CD4-positive, alpha-beta memory T cell (primary cell): ENCODE measurements around the gene ZBTB39. TPM values are rescaled to one million over a fixed set of nuclear protein-coding genes. Genes with fewer than 3 reads are reported as not detected.

Experiments
- CTCF ChIA-PET: fragments of 350-600 bp; sonication (Branson Sonifier 250); formaldehyde crosslinking; loops from one replicate; lab custom pipeline; 2021; ENCODE audit warnings: inconsistent platforms; ENCODE audit not compliant: partially characterized antibody; lab: Charles Lee
- POLR2A ChIA-PET: fragments of 350-600 bp; sonication (Branson Sonifier 250); formaldehyde crosslinking; loops from one replicate; lab custom pipeline; 2021; ENCODE audit not compliant: partially characterized antibody; lab: Charles Lee
- DNase-seq, 5 donors: peaks; one replicate each; pipeline versions ENCODE4 v3.0.0 to v3.0.0-alpha.2; 2020 to 2022; ENCODE audit warnings: mixed read lengths in 1 of 5
- H3K27ac ChIP-seq: one replicate; pipeline ENCODE4 v1.7.0; 2013; ENCODE audit warnings: low read depth, low read length
- H3K27me3 ChIP-seq: 2 replicates; pipeline ENCODE4 v1.7.0; 2013; ENCODE audit warnings: mild to moderate bottlenecking, low read length, moderate library complexity; ENCODE audit not compliant: insufficient read depth
- H3K36me3 ChIP-seq: 2 replicates; pipeline ENCODE4 v1.7.0; 2013; ENCODE audit warnings: mild to moderate bottlenecking, low read length, moderate library complexity; ENCODE audit not compliant: insufficient read depth
- H3K4me1 ChIP-seq: 2 replicates; pipeline ENCODE4 v1.7.0; 2013; ENCODE audit warnings: mild to moderate bottlenecking, low read length, moderate library complexity; ENCODE audit not compliant: insufficient read depth
- H3K4me3 ChIP-seq, 2 donors: one replicate each; pipeline ENCODE4 v1.7.0; 2013; ENCODE audit warnings: low read length in 2 of 2, mild to moderate bottlenecking in 1 of 2
- H3K9me3 ChIP-seq, 2 donors: one replicate each; pipeline ENCODE4 v1.7.0; 2013; ENCODE audit warnings: low read length in 2 of 2, control low read depth in 1 of 2; ENCODE audit not compliant: control insufficient read depth in 1 of 2
- H3K27ac Mint-ChIP-seq, 7 donors: one replicate each; pipeline ENCODE4 v1.8.0; 2020 to 2021; ENCODE audit warnings: mixed read lengths in 7 of 7, mild to moderate bottlenecking in 6 of 7, inconsistent platforms in 3 of 7, moderate library complexity in 3 of 7
- H3K27me3 Mint-ChIP-seq, 2 donors: one replicate each; pipeline ENCODE4 v1.8.0; 2020 to 2021; ENCODE audit warnings: mixed read lengths in 2 of 2
- H3K36me3 Mint-ChIP-seq, 2 donors: one replicate each; pipeline ENCODE4 v1.8.0; 2020 to 2021; ENCODE audit warnings: mixed read lengths in 2 of 2, inconsistent platforms in 1 of 2, mild to moderate bottlenecking in 1 of 2
- H3K4me1 Mint-ChIP-seq, 4 donors: one replicate each; pipeline ENCODE4 v1.8.0; 2020 to 2021; ENCODE audit warnings: mixed read lengths in 4 of 4, mild to moderate bottlenecking in 1 of 4
- H3K4me3 Mint-ChIP-seq, 8 donors: one replicate each; pipeline ENCODE4 v1.8.0; 2020 to 2021; ENCODE audit warnings: mixed read lengths in 8 of 8, mild to moderate bottlenecking in 7 of 8, moderate library complexity in 6 of 8, inconsistent platforms in 3 of 8
- H3K9me3 Mint-ChIP-seq, 8 donors: one replicate each; pipeline ENCODE4 v1.8.0; 2020 to 2021; ENCODE audit warnings: mixed read lengths in 8 of 8, mild to moderate bottlenecking in 5 of 8, inconsistent platforms in 3 of 8, moderate library complexity in 1 of 8
- intact Hi-C: fragments of 100-400 bp; cut with micrococcal nuclease; formaldehyde crosslinking; loops from one replicate; pipeline ENCODE4 v1.15.1; 2023
- polyA plus RNA-seq, 2 donors: library from polyadenylated mRNA; unstranded; fragments of 300-500 nt; fragmentation: Illumina TruSeq; gene quantifications; one replicate each; pipeline ENCODE4 v1.2.3, GENCODE V29; 2021
- total RNA-seq, 2 experiments: library from RNA; stranded (reverse); gene quantifications; one replicate each; pipeline ENCODE4 v1.2.3, GENCODE V29; 2021

Gene ZBTB39
- total and polyA plus RNA-seq, 4 experiments from 2014 or later = 0.98 to 12.2 (median 6.7) TPM

GRCh38 chr12:56995930-56996496, 10.3 kb downstream of the ZBTB39 start:
- CTCF ChIA-PET = interaction anchor here (1.2 to 2.1 kb wide), 4 partner anchors 9 to 237 kb away, joined by 3 to 10 read pairs (median 6); partner anchors contain the start of gene LRP1
- Mint-ChIP-seq H3K27ac (peak overlapping the region in 2 of 7 donors; percentile 36 to 58), H3K27me3 (no peaks in the 10 kb centered on the region), H3K4me3 (no peak overlapping the region), H3K36me3 (peaks cover 24 to 39% of the 10 kb centered on the region in 2 donors), H3K4me1 (peaks cover 14 to 33% (median 26%) of the 10 kb centered on the region in 4 donors), H3K9me3 (no peaks in the 10 kb centered on the region)
- Histone ChIP-seq H3K9me3 (no peaks in the 10 kb centered on the region), H3K4me3 (no peak overlapping the region), H3K27ac (no peak overlapping the region), H3K27me3 (no peaks in the 10 kb centered on the region), H3K4me1 (peaks cover 16% of the 10 kb centered on the region), H3K36me3 (peaks cover 16% of the 10 kb centered on the region)
- intact Hi-C loops = no loop called here
- DNase-seq = no peak
- POLR2A ChIA-PET = no interaction called here

GRCh38 chr12:56995201-56995929, 11.0 kb downstream of the ZBTB39 start:
- intact Hi-C loops = no loop called here

GRCh38 chr12:56994231-56994746, 12.1 kb downstream of the ZBTB39 start:
- Histone ChIP-seq H3K4me1 (peaks cover 14% of the 10 kb centered on the region), H3K4me3 (no peak overlapping the region), H3K27me3 (no peaks in the 10 kb centered on the region), H3K9me3 (no peaks in the 10 kb centered on the region), H3K27ac (no peak overlapping the region), H3K36me3 (peaks cover 5% of the 10 kb centered on the region)
- H3K4me3 Mint-ChIP-seq = no peak overlapping the region
- no peak overlapping the region for H3K27ac Mint-ChIP-seq
- peaks cover 11 to 17% (median 13%) of the 10 kb centered on the region in 4 donors for H3K4me1 Mint-ChIP-seq
- no peaks in the 10 kb centered on the region for H3K9me3 Mint-ChIP-seq
- ChIA-PET CTCF (interaction anchor here (1.0 to 1.5 kb wide), 4 partner anchors 8 to 237 kb away, joined by 3 to 8 read pairs (median 3); no protein-coding TSS in a partner anchor), POLR2A (no interaction called here)
- H3K27me3 Mint-ChIP-seq = no peaks in the 10 kb centered on the region
- intact Hi-C loops = no loop called here
- no peak for DNase-seq
- peaks cover 15 to 26% of the 10 kb centered on the region in 2 donors for H3K36me3 Mint-ChIP-seq

More at GRCh38 chr12:56995201-56995929, 11.0 kb downstream of the ZBTB39 start:
- no peak overlapping the region for H3K4me3 Mint-ChIP-seq
- H3K36me3 Mint-ChIP-seq = peaks cover 21 to 33% of the 10 kb centered on the region in 2 donors
- no peak overlapping the region for H3K27ac ChIP-seq
- peaks cover 14 to 27% (median 21%) of the 10 kb centered on the region in 4 donors for H3K4me1 Mint-ChIP-seq
- H3K27me3 ChIP-seq = no peaks in the 10 kb centered on the region
- POLR2A ChIA-PET = no interaction called here
- DNase-seq = no peak
- peaks cover 17% of the 10 kb centered on the region for H3K4me1 ChIP-seq
- CTCF ChIA-PET = interaction anchor here (1.5 to 1.9 kb wide), 2 partner anchors 9 to 10 kb away, joined by 3 to 10 read pairs; no protein-coding TSS in a partner anchor
- peaks cover 11% of the 10 kb centered on the region for H3K36me3 ChIP-seq
- H3K9me3 Mint-ChIP-seq = no peaks in the 10 kb centered on the region
- peak overlapping the region in 1 of 7 donors; percentile 4 for H3K27ac Mint-ChIP-seq
- no peak overlapping the region for H3K4me3 ChIP-seq
- H3K27me3 Mint-ChIP-seq = no peaks in the 10 kb centered on the region
- H3K9me3 ChIP-seq = no peaks in the 10 kb centered on the region

DNA sequence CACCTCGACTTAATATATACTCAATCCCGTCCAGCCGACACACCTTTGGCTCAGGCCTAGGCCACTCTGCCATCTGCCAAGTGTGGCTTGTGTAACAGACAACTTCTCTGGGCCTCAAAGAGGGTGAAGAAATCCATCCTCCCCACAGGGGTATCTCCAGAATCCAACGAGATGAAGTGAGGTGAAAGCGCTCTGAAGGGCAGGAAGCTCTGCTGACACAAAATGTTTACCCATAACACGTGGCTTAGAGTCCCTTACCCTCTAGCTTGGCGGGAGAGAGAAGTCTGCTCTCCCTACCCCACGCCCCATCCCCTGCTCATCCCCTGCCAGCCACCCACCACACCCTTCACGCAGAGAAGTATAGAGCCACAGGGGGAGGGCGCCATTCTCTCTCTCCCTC, 13.0 kb downstream of the ZBTB39 start:
- Mint-ChIP-seq H3K36me3 (peaks cover 7 to 17% of the 10 kb centered on the region in 2 donors), H3K27ac (peak overlapping the region in 1 of 7 donors; percentile 62), H3K27me3 (no peaks in the 10 kb centered on the region), H3K4me1 (peaks cover 3 to 8% (median 7%) of the 10 kb centered on the region in 4 donors), H3K9me3 (no peaks in the 10 kb centered on the region), H3K4me3 (no peak overlapping the region)
- DNase-seq = no peak
- ChIA-PET CTCF (interaction anchor here (1.0 to 1.2 kb wide), 2 partner anchors 9 to 236 kb away, joined by 3 to 8 read pairs; no protein-coding TSS in a partner anchor), POLR2A (no interaction called here)
- no peak overlapping the region for H3K4me3 ChIP-seq
- H3K27me3 ChIP-seq = no peaks in the 10 kb centered on the region
- no peaks in the 10 kb centered on the region for H3K9me3 ChIP-seq
- peaks cover 10% of the 10 kb centered on the region for H3K4me1 ChIP-seq
- H3K27ac ChIP-seq = no peak overlapping the region
- peaks cover 5% of the 10 kb centered on the region for H3K36me3 ChIP-seq
- intact Hi-C loops = no loop called here

DNA sequence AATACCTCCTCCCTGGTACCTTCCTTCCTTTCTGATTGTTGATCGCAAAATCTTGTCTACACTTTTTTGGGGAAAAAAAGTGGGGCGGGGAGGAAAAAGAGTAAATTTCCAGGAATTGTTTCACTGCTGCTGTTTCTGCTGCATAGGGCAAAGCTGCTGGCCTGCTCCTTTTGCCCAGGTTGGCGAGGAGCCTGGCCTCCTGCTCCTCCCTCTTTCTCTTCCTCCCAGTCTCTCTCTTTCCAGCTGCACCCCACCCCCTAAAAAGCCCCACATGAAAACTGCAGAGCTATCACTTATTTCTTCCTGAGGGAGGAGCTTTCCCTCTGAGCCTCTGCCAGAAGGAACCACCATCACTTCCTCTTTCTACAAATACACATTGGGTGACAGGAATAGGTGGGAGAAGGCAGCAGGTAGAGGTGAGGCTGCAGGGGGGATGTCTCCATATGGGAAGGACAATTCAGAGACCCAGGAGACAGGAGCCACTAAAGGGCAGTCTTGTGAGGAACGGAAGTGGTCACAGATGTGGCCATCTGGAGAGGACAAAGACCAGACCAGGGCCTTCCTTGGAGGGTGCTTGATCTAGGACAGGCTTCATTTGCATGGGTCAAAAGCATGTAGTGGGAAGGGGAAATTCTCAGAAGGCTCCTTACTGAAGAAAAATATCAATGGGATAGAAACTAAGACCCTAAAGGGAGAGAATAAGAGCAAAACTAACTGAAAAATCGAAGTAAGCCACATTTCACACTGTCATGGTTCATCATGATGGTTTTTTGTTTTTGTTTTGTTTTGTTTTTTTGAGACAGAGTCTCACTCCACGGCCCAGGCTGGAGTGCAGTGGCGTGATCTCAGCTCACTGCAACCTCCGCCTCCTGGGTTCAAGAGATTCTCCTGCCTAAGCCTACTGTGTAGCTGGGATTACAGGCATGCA, 14.8 kb downstream of the ZBTB39 start:
- H3K4me3 Mint-ChIP-seq = peak overlapping the region in 1 of 8 donors; percentile 35
- peaks cover 5 to 12% (median 11%) of the 10 kb centered on the region in 4 donors for H3K4me1 Mint-ChIP-seq
- H3K27me3 ChIP-seq = no peaks in the 10 kb centered on the region
- CTCF ChIA-PET = interaction anchor here (1.4 to 2.8 kb wide), 3 partner anchors 10 to 234 kb away, joined by 6 to 11 read pairs (median 9); no protein-coding TSS in a partner anchor
- POLR2A ChIA-PET = no interaction called here
- DNase-seq = no peak
- H3K27ac Mint-ChIP-seq = peak overlapping the region in 6 of 7 donors; percentile 36 to 81 (median 61)
- H3K4me3 ChIP-seq = no peak overlapping the region
- no peaks in the 10 kb centered on the region for H3K9me3 Mint-ChIP-seq
- H3K4me1 ChIP-seq = peaks cover 19% of the 10 kb centered on the region
- intact Hi-C loops = no loop called here
- H3K9me3 ChIP-seq = no peaks in the 10 kb centered on the region
- no peak overlapping the region for H3K27ac ChIP-seq
- H3K27me3 Mint-ChIP-seq = no peaks in the 10 kb centered on the region
- H3K36me3 Mint-ChIP-seq = peaks cover 0 to 8% of the 10 kb centered on the region in 2 donors
- no peaks in the 10 kb centered on the region for H3K36me3 ChIP-seq

GRCh38 chr12:56990648-56991318, 15.6 kb downstream of the ZBTB39 start:
- Mint-ChIP-seq H3K4me3 (no peak overlapping the region), H3K36me3 (peaks cover 0 to under 1% of the 10 kb centered on the region in 2 donors), H3K27ac (peak overlapping the region in 3 of 7 donors; percentile 3 to 36 (median 4)), H3K9me3 (no peaks in the 10 kb centered on the region), H3K4me1 (peaks cover 5 to 12% (median 11%) of the 10 kb centered on the region in 4 donors), H3K27me3 (no peaks in the 10 kb centered on the region)
- CTCF ChIA-PET = interaction anchor here (1.4 to 2.8 kb wide), 3 partner anchors 11 to 233 kb away, joined by 6 to 11 read pairs (median 9); no protein-coding TSS in a partner anchor
- no peaks in the 10 kb centered on the region for H3K9me3 ChIP-seq
- H3K4me3 ChIP-seq = no peak overlapping the region
- DNase-seq = no peak
- no peaks in the 10 kb centered on the region for H3K27me3 ChIP-seq
- H3K27ac ChIP-seq = no peak overlapping the region
- POLR2A ChIA-PET = no interaction called here
- no peaks in the 10 kb centered on the region for H3K36me3 ChIP-seq
- peaks cover 19% of the 10 kb centered on the region for H3K4me1 ChIP-seq
- intact Hi-C loops = no loop called here
